Activated naive CD8-positive, alpha-beta T cell treated with anti-CD3 and anti-CD28 coated beads, Interleukin-2, amount 50 U/mL, for 16 hours (primary cell): ENCODE results near the gene PACRG.

Experiments used
- DNase-seq: peaks from one replicate; pipeline ENCODE4 v3.0.0-alpha.2; 2020; ENCODE audit warnings: low read depth, low spot score

The PACRG gene

DNA sequence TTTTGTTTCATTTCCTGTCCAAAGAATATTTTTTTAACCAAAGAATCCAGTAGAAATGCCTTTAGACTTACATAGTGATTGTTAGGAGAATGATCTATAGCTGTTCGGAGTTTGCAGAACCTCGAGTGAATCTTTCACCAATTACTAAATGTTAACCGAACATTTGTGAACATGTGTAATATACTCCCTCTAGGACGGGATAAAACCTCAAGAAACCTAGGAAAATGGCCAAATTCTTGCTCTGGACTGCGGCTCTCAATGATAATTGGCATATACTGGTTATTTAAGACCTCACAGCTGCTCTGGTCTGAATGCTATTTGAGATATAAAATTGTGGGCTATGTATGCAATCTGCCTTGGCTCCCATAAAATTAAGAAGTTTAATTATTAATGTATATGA is 137.1 kb downstream of the PACRG start:
- DNase-seq, result no peak

DNA sequence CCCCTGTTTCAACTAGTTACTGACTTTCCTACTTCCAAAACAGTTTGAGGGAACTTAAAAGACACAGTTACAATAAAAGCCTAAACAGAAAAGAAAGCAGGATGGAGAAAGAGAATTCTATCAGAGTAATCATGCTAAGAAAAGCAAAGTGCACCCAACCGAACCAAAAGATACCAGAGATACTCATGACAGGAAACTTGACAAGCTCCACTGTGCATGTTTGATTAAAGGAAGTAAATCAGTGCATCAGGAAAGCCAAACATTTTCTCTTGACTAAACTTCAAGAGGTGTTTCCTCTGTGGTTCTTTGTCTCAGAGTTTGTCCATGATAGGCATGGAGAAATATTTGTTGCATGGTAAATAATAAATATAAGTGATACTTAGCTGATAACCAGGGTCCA is 138.9 kb downstream of the PACRG start:
- DNase-seq, result no peak

DNA sequence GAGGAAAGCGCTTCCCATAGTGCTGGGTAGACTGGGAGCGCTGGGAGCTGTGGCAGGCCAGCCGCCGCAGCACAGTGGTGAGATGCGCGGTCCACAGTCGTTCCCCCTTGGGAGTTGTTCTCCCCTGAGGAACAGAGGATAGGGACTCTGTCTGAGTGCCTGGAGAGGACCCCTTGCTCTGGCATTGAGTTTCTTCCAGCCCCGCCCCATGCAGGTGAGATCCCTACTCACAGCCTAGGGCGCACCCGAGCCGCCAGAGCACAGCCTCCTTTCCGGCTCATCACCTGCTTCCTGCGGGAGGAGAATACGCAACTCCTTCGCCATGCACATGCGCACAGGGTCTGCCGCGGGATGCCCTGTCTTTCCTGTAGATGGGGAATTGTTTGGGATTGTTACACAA is 140.6 kb downstream of the PACRG start:
- no peak for DNase-seq

DNA sequence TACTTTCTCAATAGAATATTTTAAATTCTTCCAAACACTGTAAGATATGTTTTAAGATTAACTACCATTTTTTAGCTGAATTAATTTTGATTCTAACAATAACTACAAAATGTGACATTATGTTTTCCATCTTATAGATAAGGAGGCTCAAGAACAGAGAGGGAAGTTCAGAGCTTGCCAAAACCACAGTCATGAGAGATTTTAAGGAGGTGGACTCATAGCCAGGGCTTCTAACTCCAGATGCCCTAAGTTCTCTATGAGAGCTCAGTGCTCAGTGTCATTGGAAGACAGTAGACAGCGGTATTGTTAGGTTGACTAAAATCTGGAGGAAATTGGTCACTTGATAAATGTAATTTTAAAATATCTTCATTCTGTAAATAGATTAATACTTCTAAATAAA is 144.2 kb downstream of the PACRG start:
- DNase-seq, result no peak

DNA sequence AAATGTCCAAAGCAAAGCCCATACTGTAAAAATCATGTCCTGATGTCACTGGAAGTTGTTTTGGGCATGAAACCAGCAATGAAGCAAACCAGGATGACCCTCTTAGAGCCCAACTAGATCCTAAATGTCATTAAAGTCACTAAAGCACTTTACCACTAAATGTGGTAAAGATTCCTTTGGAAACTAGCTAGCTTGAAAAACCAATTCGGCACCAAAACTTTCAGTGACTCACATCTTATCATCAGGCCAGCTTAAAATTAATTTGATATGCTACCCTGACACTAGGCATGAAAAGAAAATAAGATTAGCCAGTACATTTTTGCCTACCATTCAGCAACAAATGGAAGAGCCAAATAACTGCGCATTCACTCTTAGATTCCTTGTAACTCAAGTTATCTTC is 145.8 kb downstream of the PACRG start:
- no peak for DNase-seq

DNA sequence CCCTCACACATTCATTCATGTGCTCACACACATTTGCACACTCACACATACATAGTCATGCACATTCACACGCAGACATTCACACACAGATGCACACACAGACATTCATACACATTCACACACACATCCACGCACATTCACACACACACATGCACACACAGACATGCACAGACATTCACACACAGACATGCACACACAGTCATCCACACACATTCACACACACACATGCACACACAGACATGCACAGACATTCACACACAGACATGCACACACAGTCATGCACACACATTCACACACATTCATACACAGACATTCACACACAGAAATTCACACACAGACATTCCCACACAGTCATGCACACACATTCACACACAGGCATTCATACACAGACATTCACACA is 147.3 kb downstream of the PACRG start:
- DNase-seq, result no peak

DNA sequence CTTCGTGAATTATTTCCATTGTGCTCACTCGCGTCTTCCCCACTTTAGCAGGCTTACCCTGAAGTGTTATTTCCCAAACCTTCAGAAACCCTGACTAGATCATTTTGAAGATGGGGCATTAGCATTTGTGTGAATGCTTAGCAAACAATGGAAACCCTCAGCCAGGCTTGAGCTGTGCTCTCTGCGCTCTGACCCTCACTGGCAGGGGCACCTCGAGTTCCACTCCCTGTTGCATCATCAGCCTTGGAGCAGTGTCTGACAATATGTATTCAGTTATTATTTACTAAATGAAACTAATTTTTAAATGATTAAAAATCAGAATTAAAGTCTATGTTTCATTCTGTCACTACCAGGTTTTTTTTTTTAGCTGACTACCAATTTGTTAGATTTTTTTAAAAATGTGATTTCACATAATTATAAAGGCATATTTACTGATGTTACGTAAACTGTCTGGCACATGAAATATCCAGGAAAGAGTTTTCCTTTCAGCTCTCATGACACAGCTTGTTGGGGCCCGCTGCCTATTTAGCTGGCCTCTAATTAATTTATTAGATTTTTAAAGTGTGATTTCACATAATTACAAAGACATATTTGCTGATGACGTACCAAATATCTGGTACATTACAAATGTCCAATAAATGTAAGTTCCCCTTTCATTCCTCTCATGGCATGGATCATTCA is 155.2 kb downstream of the PACRG start:
- no peak for DNase-seq

DNA sequence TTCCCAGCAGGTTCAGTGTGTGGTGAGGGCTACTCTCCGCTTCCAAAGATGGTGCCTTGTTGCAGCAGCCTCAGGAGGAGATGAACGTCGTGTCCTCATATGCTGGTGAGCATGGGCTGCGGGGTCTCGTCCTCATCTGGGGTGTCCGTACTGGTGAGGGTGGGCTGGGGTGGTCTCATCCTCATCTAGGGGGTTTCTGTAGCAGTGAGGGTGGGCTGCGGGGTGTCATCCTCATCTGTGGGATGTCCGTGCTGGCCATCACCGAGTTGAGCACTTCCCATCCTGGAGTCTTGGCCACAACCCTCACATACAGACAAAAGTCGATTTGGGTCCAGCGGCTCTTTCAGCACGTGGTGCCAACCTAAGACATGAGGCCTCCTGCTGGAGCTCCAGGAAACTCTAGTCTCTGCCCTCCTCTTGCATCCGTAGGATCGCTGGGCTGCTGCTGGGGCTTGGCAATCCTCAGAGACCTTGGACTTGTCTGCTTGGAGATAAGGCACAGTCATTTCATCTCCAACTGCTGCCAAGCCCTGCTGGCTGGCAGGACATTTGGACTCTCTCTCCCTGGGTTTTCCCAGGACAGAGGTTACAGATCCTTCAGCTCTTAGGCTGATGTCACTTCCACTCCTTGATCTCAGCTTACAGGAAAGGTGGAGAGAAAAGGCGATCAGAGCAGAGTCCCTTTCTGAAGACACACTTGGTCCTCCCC is 160.4 kb downstream of the PACRG start:
- no peak for DNase-seq

DNA sequence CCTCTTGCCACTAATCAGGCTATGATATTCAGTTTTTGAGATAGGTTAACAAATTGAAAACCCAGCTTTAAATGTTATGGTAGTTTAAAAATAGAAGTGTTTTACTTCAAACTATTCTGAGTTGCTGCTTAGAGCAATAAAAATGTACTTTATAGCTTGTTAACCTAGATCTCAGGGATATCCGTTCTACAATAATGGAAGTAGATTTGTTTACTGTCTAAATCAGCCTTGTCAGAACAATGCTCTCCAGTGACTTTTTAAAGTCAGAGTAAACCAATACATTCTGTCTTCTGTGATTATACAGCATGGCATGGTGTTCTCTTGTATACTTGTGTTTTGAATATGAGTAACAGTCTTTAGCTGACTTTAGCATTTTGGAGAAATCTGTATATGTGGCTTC is 161.5 kb downstream of the PACRG start:
- no peak for DNase-seq

DNA sequence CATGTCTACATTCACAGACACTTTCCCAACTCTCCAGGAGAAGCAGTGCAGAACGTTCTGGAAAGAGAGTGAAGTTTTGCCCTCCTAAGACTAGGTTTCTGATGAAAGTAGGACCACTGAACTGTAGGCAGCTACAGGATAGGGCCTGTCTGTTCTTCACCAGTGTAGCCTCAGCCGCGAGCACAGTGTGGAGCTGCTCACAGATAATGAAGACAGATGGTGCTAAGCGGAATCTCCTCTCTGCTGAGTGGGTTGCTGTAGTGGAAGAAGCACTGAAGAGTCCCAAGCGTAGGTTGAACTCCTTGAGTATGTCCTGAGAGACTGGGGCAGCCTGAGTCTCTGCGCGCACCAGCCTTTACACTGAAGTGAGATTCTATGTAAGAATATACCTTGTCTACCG is 170.2 kb downstream of the PACRG start:
- no peak for DNase-seq

DNA sequence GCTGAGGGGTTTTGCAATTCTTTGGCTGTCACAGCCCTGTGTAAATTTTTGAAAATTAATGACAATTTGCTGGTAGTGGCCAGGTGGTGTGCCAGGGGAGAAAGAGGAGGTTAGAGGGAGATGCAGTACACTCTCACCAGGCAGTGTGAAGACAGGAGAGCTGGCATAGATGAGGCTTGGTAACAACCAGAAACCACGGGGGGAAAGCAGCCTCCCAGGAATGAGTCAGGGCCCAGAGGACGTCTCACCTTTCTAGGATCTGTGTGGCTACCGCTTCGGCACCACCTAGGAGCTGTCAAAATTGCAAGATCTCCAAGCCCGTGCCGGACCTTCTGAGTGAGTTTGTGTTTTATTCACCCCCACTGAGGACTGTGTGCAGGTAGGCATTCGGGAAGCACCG is 171.4 kb downstream of the PACRG start:
- no peak for DNase-seq

DNA sequence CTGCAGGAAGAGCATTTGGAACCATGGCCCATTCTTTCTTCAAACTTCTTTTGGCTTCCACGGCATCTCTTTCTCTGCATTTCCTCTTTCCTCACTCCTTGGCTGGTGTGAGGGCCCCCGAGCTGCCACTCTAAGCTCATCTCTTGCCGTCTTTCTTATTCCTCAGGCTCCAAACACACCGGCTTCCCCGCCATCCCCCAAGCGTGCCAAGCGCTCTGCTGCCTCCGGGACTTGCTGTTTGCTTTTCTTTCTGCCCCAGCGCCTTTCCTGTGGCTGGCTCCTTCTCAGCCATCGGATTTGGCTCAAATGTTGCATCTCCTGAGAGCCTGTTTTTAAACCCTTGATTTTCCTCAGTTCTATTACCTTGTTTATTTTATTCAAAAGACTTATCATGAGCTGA is 172.7 kb downstream of the PACRG start:
- DNase-seq, result no peak

DNA sequence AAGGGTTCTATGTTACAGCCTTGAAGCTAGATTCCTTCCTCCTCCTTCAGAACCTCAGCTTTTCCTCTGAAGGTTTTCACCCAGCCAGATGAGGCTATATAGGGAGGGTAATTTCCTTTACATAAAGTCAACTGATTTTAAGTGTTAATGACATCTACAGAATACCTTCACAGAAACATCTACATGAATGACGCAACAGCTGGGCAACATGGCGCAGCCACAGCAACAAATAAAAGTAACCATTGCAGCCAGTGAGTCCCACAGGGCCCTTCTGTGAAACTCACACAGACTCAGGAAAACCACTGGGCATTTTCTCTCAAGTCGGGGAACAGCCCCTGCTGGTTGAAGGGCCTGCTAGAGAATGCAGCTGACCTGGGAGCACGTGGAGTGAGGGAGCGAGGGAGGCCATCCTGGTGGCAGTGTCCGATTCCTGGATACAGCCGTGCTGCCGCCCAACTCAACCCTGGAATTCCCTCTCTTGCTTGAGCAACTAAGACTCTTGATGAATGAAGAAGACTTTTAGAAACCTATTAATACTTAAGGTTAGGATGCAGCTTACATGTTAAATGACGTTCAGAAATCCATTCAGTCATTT is 176.4 kb downstream of the PACRG start:
- DNase-seq, result no peak

DNA sequence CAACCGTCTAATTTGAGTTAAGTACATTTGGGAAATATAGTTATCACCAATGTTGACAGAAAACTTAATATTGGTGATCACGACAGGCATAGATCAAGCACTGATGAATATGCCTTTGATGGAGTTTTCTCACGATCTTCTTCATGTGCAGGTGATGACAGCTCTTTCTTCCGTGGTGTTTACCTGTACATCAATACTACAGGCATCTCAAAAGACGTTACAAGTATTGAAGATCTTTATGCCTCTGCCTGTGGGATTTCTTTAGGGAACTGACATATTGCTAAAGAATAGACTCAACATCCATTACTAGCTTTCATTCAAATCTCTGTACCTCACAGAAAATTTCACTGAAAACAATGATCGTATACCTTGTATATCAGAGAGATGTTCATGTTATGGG is 178.7 kb downstream of the PACRG start:
- no peak for DNase-seq

DNA sequence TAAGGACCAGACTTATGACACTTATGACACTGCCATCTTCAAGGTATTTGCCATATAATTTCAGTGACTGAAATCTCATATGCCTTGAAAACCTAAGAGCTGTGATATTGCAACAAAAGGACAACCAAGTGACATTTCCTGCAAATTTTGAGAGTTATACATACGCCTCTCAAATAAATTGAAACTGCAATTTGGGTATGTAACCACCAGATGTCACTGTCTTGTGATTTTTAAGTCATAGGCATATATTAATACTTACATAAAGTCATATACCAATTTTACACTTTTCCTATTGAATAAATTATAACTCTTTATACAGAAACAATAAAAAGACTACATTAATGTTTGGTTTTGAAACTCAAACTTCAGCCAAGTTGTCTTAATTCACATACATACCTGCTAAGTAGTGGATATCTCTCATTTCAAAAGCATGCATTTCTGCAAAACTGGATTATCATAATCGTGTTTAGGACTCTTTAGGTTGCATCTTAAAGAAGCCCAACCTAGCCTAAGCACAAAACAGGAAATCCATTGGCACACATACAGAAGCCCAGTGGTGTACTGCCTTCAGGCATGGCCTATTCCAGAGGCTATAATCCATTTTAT is 180.2 kb downstream of the PACRG start:
- DNase-seq, result no peak

DNA sequence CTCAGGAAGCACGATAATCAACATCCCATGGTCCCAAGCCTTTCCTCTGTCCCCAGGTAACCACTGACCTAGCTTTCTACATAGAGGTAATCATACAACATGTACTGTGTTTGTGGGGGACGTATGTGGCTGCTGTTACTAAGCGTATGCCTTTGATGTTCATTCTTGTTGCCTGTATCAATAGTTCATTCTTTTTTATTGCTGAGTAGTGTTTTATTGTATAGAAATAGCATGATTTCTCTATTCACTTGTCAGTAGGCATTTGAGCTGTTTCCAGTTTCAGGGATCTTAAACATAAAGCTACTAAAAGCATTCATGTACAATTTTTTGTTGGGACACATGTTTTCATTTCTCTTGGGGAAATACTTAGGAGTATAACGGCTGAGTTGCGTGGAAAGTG is 185.4 kb downstream of the PACRG start:
- DNase-seq, result no peak

DNA sequence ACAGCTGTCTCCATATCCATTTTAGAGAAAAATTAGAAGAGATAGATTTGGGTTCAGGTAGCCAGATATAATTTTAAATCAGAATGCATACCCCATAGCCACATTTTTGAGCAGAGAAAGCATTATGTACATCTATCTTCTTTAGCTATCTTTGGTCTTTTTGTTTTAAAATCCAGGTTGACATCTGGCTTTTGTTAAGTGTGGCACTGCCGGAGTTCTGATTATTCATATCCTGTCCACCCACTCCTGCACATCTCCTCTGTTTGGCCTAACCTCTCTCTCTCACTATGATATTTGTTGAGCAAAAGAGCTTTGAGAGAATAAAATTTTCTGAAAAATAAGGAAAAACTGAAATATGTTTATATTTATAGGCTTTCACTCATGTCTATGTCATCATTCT is 189.7 kb downstream of the PACRG start:
- DNase-seq, result no peak

DNA sequence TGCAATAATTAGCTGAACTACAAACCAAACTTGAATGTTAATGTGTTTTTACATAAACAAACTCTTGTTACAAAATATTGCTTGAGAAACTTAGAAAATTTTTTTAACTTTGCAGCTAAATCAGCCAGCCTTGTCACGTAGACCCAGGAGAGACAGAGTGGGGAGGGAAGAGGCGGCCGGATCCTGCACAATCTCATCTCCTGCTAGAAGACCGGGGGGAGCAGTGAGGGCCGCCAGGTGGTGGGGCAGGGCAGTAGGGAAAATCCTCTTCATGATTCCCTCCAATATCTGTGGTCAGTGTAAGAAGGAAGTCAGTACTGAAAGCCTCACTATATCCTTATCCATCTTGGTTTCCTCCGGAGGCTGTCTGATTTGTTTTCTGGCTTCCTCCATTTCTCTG is 193.3 kb downstream of the PACRG start:
- DNase-seq, result no peak

DNA sequence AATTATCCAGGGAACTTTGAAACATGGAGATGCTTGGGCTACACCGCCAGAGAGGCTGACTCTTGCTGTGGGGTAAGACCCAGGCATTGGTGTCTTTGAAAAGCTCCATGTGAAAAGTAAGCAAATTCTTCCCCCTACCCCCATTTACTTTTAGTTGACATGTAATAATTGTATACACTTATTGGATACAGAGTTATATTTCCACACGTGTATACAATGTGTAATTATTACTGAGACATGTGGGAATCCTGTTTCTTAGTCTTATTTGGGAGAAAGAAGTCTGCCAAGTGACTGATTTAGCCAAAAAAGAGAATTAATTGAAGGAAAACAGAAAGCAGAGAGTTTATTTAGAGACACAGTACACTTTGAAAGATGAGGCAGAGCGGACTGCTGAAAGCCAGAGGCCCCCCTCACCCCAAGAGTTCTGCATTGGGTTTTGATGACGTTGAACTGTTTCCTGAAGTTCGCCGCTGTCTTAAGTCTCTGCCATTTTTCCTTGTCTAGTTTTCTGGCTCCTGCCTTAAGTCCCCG is 193.8 kb downstream of the PACRG start:
- DNase-seq, result no peak

DNA sequence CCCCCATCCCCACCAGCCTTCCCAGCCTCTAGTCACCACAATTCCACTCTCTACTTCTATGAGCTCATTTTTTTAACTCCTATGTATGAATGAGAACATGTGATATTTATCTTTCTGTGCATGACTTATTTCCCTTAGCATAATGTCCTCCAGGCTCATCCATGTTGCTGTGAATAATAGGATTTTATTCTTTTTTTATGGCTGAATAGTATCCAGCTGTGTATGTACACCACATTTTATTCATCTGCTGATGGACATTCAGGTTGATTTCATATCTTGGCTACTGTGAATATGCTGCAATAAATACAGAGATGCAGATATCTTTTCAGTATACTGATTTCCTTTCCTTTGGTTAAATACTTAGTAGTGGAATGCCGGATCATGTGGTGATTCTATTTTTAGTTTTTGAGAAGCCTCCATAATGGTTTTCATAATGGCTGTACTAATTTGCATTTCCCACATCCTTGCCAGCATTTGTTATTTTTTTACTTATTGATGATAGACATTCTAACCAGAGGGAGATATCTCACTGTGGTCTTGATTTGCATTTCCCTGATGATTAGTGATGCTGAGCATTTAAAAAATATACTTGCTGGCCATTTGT is 194.9 kb downstream of the PACRG start:
- DNase-seq, result no peak

DNA sequence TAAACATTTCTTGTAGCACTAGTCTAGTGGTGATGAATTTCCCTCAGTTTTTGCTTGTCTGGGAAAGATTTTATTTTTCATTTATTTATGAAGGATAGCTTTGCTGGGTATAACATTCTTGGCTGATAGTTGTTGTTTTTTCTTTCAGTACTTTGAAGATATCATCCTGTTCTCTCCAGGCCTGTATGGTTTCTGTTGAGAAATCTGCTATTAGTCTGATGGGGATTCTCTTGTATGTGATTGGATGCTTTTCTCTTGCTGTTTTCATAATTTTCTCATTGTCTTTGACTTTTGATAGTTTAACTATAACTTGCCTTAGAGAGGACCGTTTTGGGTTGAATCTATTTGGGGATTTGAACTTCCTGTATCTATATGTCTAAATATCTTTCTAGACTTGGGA is 207.1 kb downstream of the PACRG start:
- no peak for DNase-seq

DNA sequence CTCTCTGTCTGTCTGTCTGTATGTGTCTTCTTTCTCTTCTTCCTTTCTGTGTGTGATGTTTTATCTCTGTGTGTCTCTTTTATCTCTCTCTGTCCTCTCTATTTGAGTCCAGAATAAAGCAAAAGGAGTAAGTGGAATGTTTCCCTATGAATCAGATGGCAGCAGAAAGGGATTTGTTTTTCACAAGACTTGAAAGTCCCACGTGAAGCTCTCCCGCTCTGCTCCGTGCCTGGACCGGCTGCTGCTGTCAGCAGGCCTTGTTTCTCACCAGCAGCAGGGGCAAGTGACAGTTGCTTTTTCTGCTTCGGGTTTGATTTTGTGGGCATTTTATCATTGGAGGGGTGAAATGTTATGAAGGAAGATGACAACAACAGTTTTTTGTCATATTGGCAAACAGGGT is 212.7 kb downstream of the PACRG start:
- no peak for DNase-seq
